Keratinocyte (primary cell): ENCODE data around the gene KCTD14. TPM values are rescaled to one million over a fixed set of nuclear protein-coding genes. Genes with fewer than 3 reads are reported as not detected.

Experiments used
- DNase-seq: peaks from one replicate; pipeline ENCODE4 v3.0.0-alpha.2; 2011; ENCODE audit warnings: low read depth, missing footprints, low spot score
- FAIRE-seq: peaks from 2 replicates; lab custom pipeline; 2011; peaks lifted over from hg19 to GRCh38; lab: Jason Lieb, UNC
- H2AFZ ChIP-seq: 2 replicates; pipeline ENCODE4 v1.6.0; 2012; ENCODE audit warnings: low read length, control low read depth, inconsistent platforms; ENCODE audit not compliant: control insufficient read depth
- H3K27ac ChIP-seq: 2 replicates; pipeline ENCODE4 v1.5.1; 2011; ENCODE audit warnings: low read length; ENCODE audit not compliant: control insufficient read depth, insufficient read depth
- H3K27me3 ChIP-seq: 3 replicates; pipeline ENCODE4 v1.6.0; 2011; ENCODE audit warnings: low read length; ENCODE audit not compliant: control insufficient read depth, insufficient read depth; ENCODE audit errors: extremely low read depth
- H3K36me3 ChIP-seq, 2 experiments: 2 replicates in 1 of 2; 3 replicates in 1 of 2; pipeline ENCODE4 v1.5.1; 2011; ENCODE audit warnings: low read length in 2 of 2, mild to moderate bottlenecking in 1 of 2; ENCODE audit not compliant: control insufficient read depth in 2 of 2, insufficient read depth in 2 of 2; ENCODE audit errors: extremely low read depth in 1 of 2
- H3K4me1 ChIP-seq: 3 replicates; pipeline ENCODE4 v1.5.1; 2011; ENCODE audit warnings: low read length; ENCODE audit not compliant: control insufficient read depth, insufficient read depth; ENCODE audit errors: extremely low read depth
- H3K4me2 ChIP-seq: 3 replicates; pipeline ENCODE4 v1.6.0; 2011; ENCODE audit warnings: low read depth, low read length; ENCODE audit not compliant: control insufficient read depth, insufficient read depth; ENCODE audit errors: extremely low read depth
- H3K4me3 ChIP-seq, 3 experiments: fragments of 200-600 bp in 1 of 3; sonication (generic) in 1 of 3; 2 replicates in 2 of 3; 3 replicates in 1 of 3; pipeline ENCODE4 v1.5.1; 2011 to 2016; ENCODE audit warnings: low read length in 3 of 3, mild to moderate bottlenecking in 3 of 3, control low read depth in 2 of 3, inconsistent platforms in 1 of 3, low read depth in 1 of 3, mixed read lengths in 1 of 3, mixed run types in 1 of 3, moderate library complexity in 1 of 3; ENCODE audit not compliant: control insufficient read depth in 2 of 3, insufficient read depth in 2 of 3; ENCODE audit errors: extremely low read depth in 1 of 3
- H3K79me2 ChIP-seq: 2 replicates; pipeline ENCODE4 v1.6.0; 2012; ENCODE audit warnings: low read length; ENCODE audit not compliant: control insufficient read depth, insufficient read depth
- H3K9ac ChIP-seq: 3 replicates; pipeline ENCODE4 v1.6.0; 2011; ENCODE audit warnings: low read length; ENCODE audit not compliant: control insufficient read depth, insufficient read depth; ENCODE audit errors: extremely low read depth
- H3K9me1 ChIP-seq: 3 replicates; pipeline ENCODE4 v1.6.0; 2011; ENCODE audit warnings: low read length; ENCODE audit not compliant: control insufficient read depth, insufficient read depth; ENCODE audit errors: extremely low read depth
- H3K9me3 ChIP-seq: 2 replicates; pipeline ENCODE4 v1.5.1; 2012; ENCODE audit warnings: low read depth, low read length; ENCODE audit not compliant: control insufficient read depth
- H4K20me1 ChIP-seq: 3 replicates; pipeline ENCODE4 v1.6.0; 2011; ENCODE audit warnings: low read length; ENCODE audit not compliant: control insufficient read depth, insufficient read depth; ENCODE audit errors: extremely low read depth
- EZH2 ChIP-seq: IDR thresholded peaks from one replicate; pipeline ENCODE4 v1.6.1; 2012; ENCODE audit warnings: inconsistent platforms, mild to moderate bottlenecking, low read length, moderate library complexity
- dilution Hi-C: fragments of 300-500 bp; cut with MboI; formaldehyde crosslinking; loops from one replicate; pipeline ENCODE4 v1.7.0; 2020; ENCODE audit warnings: low sequenced_read_pairs; ENCODE audit not compliant: extremely low pct_ligation_motif_present
- polyA plus RNA-seq, 5 experiments: library from polyadenylated mRNA; depleted of rRNA in 3 of 5; stranded (reverse) in 3 of 5; stranded (forward) in 1 of 5; unstranded in 1 of 5; fragments of >200 nt; gene quantifications; 1 replicate in 1 of 5; 2 replicates in 3 of 5; 3 replicates in 1 of 5; pipeline versions ENCODE4 v1.2.1 to v1.2.3, GENCODE V29; 2011 to 2012; ENCODE audit warnings: missing spikeins in 2 of 5, low read depth in 1 of 5, low replicate concordance in 1 of 5
- TF ChIP-seq, protein P1 (sequence below), 3 experiments: IDR thresholded peaks in 1 of 3; conservative IDR thresholded peaks in 1 of 3; optimal IDR thresholded peaks in 1 of 3; 2 replicates in 2 of 3; 3 replicates in 1 of 3; pipeline versions ENCODE3 to v1.5.1; 2011; ENCODE audit warnings: low read length in 3 of 3, mild to moderate bottlenecking in 3 of 3, moderate library complexity in 2 of 3, control low read depth in 1 of 3, inconsistent platforms in 1 of 3; ENCODE audit not compliant: insufficient read depth in 2 of 3; ENCODE audit errors: extremely low read depth in 1 of 3

KCTD14 gene
- polyA plus RNA-seq, 1 donor (not counting 4 experiments of a cell fraction or from before 2014, with no cell fraction given): 2.1 TPM

DNA sequence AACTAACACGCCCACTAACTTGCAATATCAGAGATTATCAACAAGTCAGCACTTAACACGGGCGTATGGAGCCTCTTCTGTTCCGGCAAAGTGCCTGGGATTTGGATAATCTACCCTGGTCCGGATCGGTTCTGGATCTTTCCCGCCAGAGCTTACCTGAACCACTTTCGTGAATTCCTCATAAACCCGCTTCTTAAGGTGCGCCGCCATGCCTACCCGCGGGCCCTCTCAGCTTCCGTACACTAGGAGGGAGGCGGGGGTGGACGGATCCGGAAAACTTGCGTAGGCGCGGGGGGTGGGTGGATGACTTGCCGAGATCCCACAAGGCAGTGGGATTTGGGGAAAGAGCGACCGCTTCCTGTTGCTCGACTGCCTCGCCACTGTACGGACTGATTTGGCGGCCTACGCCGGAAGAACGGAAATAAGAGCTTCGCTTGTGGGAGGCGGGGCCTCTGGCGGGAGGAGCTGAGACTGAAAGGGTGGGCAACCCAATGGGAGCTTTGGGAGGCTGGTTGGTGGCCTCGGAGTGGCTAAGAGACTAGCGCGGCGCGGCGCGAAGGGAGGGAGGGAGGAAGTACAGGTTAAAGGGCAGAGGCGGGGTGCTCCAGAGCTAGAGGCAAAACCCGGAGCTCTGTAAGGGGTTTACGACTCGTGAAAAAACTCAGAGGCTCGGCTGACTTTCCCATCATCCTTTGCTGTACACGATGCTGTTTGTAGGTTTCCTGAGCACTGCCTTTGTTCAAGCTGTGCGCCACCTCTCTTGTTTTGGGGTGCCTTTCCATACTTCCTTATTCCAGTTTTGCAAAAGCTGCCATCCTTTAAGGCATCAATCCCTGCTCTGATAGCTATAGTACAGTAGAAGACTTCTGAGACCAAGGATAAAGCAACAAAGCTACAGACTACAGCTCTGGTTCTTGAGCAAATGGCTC lies 28.4 kb downstream of the KCTD14 start, which contains the start of gene INTS4:
Gene INTS4, minus strand, starts transcription at position 235 of the 929 bp plus-strand sequence. Its CDS starts 25 bp downstream, at position 210.
- Histone ChIP-seq H3K36me3 (peaks cover 0 to 3% of the 10 kb centered on the region in 2 experiments), H3K27ac (peak within 1 kb of the TSS; percentile 77), H3K9me1 (no peaks in the 10 kb centered on the region), H3K4me2 (peak within 1 kb of the TSS; percentile 82), H2AFZ (peak within 1 kb of the TSS; percentile 100), H3K27me3 (no peaks in the 10 kb centered on the region), H3K9ac (peak within 1 kb of the TSS; percentile 89), H3K9me3 (no peaks in the 10 kb centered on the region), H3K79me2 (peaks cover 23% of the 10 kb centered on the region), H4K20me1 (no peaks in the 10 kb centered on the region), H3K4me1 (peaks cover 13% of the 10 kb centered on the region), H3K4me3 (peak within 1 kb of the TSS; percentile 80 to 98 (median 83))
- DNase-seq (peak; percentile 96), FAIRE-seq (peak; percentile 65)
- no peak for TF ChIP-seq EZH2
- TF ChIP-seq, protein P1, sequence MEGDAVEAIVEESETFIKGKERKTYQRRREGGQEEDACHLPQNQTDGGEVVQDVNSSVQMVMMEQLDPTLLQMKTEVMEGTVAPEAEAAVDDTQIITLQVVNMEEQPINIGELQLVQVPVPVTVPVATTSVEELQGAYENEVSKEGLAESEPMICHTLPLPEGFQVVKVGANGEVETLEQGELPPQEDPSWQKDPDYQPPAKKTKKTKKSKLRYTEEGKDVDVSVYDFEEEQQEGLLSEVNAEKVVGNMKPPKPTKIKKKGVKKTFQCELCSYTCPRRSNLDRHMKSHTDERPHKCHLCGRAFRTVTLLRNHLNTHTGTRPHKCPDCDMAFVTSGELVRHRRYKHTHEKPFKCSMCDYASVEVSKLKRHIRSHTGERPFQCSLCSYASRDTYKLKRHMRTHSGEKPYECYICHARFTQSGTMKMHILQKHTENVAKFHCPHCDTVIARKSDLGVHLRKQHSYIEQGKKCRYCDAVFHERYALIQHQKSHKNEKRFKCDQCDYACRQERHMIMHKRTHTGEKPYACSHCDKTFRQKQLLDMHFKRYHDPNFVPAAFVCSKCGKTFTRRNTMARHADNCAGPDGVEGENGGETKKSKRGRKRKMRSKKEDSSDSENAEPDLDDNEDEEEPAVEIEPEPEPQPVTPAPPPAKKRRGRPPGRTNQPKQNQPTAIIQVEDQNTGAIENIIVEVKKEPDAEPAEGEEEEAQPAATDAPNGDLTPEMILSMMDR (optimal IDR thresholded peaks at IDR 0.05 in 1 of 3, IDR thresholded peaks at IDR 0.05 in 1 of 3, conservative IDR thresholded peaks at IDR 0.05 in 1 of 3; ENCODE audit: extremely low read depth in 1 of 3, insufficient read depth in 2 of 3, low read length in 3 of 3): no peak
- dilution Hi-C loops: no loop called here

DNA sequence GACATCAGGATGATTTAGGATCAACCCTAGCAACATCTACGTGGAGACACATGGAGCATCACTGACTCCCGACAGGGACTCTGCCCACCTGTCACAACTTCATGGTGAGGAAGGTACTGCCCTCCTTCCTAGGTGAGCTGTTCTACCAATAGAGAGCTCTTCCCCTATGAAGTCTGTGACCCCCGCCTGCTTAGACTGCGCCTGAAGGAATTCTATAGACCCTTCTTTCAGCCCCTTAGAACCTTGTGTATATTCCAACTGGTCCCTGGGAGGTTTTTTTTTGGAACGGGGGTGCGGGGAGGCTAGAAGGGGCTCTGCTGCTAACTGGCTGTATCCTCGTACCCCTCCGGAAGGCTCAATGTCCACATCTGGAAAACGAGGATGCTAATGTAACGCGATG lies 29.2 kb downstream of the KCTD14 start:
- Histone ChIP-seq H3K36me3 (peaks cover 0 to 3% of the 10 kb centered on the region in 2 experiments), H3K4me2 (peak overlapping the region; percentile 82), H3K9me1 (no peaks in the 10 kb centered on the region), H4K20me1 (no peaks in the 10 kb centered on the region), H3K79me2 (peaks cover 23% of the 10 kb centered on the region), H3K4me1 (peaks cover 13% of the 10 kb centered on the region), H3K27ac (peak overlapping the region; percentile 77), H3K4me3 (peak overlapping the region; percentile 80 to 98 (median 83)), H2AFZ (peak overlapping the region; percentile 100), H3K9ac (peak overlapping the region; percentile 89), H3K9me3 (no peaks in the 10 kb centered on the region), H3K27me3 (no peaks in the 10 kb centered on the region)
- TF ChIP-seq, protein P1 (optimal IDR thresholded peaks at IDR 0.05 in 1 of 3, IDR thresholded peaks at IDR 0.05 in 1 of 3, conservative IDR thresholded peaks at IDR 0.05 in 1 of 3; ENCODE audit: extremely low read depth in 1 of 3, insufficient read depth in 2 of 3, low read length in 3 of 3): no peak
- no peak for TF ChIP-seq EZH2
- FAIRE-seq (no peak), DNase-seq (no peak)
- dilution Hi-C loops: no loop called here
